Measurements from ENCODE around the gene CFL2. TPM values are rescaled to one million over a fixed set of nuclear protein-coding genes. Genes with fewer than 3 reads are reported as not detected.
A peak's percentile ranks its signal among the peaks of the same experiment; 100 is the strongest.

CFL2 gene
- total RNA-seq, 4 donors from 2014 or later = 30.4 to 108 (median 44.9) TPM

DNA sequence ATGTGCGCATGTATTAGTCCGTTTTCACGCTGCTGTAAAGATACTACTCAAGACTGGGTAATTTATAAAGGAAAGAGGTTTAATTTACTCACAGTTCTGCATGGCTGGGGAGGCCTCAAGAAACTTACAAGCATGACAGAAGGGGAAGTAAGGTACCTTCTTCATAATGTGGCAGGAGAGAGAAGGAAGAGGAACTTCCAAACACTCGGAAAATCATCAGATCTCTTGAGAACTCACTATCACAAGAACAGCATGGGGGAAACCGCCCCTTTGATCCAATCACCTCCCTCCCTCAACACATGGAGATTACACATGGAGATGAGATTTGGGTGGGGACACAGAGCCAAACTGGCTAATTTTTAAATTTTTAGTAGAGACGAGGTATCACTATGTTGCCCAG is 42.7 kb downstream of the CFL2 start:
- Histone ChIP-seq H3K27ac (no peak overlapping the region), H3K4me3 (no peak overlapping the region), H3K4me1 (no peaks in the 10 kb centered on the region), H3K9me3 (no peaks in the 10 kb centered on the region), H3K36me3 (no peaks in the 10 kb centered on the region), H3K27me3 (no peaks in the 10 kb centered on the region)
- in situ Hi-C loops (cut with MboI; ENCODE audit: low pct_ligation_motif_present in 1 of 4, low pct_unique_long_range_greater_than_20kb in 1 of 4, low sequenced_read_pairs in 3 of 4) (loop anchor here (5.0 to 25.0 kb wide), 3 partner anchors 51 to 766 kb away; no protein-coding TSS in a partner anchor), intact Hi-C loops (cut with DNase I; ENCODE audit: low total_unique reads) (loop anchor here (5.0 kb wide), 1 partner anchor 51 kb away; no protein-coding TSS in a partner anchor)
- 64 to 74% methylated on average over 5 to 6 of the region's 6 CpGs for WGBS, 2 donors (ENCODE audit: low coverage in 1 of 2)
- DNase-seq = no peak
- TF ChIP-seq POLR2A (IDR thresholded peaks at IDR 0.05) (no peak), EP300 (IDR thresholded peaks at IDR 0.05; ENCODE audit: low read depth) (no peak), POLR2AphosphoS5 (IDR thresholded peaks at IDR 0.05) (no peak)
- TF ChIP-seq, protein P1, sequence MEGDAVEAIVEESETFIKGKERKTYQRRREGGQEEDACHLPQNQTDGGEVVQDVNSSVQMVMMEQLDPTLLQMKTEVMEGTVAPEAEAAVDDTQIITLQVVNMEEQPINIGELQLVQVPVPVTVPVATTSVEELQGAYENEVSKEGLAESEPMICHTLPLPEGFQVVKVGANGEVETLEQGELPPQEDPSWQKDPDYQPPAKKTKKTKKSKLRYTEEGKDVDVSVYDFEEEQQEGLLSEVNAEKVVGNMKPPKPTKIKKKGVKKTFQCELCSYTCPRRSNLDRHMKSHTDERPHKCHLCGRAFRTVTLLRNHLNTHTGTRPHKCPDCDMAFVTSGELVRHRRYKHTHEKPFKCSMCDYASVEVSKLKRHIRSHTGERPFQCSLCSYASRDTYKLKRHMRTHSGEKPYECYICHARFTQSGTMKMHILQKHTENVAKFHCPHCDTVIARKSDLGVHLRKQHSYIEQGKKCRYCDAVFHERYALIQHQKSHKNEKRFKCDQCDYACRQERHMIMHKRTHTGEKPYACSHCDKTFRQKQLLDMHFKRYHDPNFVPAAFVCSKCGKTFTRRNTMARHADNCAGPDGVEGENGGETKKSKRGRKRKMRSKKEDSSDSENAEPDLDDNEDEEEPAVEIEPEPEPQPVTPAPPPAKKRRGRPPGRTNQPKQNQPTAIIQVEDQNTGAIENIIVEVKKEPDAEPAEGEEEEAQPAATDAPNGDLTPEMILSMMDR (IDR thresholded peaks at IDR 0.05) = no peak

DNA sequence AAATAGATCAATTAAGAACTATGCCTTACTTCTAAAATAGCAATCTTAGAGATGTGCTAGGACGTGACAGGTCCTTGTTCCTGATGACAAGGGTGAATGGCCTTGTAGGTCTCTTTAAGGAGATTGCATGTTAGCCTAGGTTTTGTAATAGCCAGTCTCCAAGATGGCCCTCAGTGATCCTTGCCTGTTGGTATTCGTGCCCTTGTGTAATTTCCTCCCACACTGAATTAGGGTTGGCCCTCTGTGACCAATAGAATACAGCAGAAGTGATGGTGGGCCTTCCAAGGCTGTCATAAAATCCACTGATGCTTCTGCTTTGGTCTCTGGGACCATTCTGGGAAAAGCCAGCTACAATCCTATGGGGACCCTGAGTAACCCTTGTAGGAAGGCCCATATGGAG is 46.3 kb downstream of the CFL2 start:
- no peak for TF ChIP-seq POLR2AphosphoS5 (IDR thresholded peaks at IDR 0.05)
- TF ChIP-seq, protein P1 (IDR thresholded peaks at IDR 0.05) = no peak
- TF ChIP-seq POLR2A (IDR thresholded peaks at IDR 0.05) = no peak
- no peak for TF ChIP-seq EP300 (IDR thresholded peaks at IDR 0.05; ENCODE audit: low read depth)
- in situ Hi-C loops (cut with MboI; ENCODE audit: low pct_ligation_motif_present in 1 of 4, low pct_unique_long_range_greater_than_20kb in 1 of 4, low sequenced_read_pairs in 3 of 4) (loop anchor here in 1 of 4 donors (25.0 kb wide), 1 partner anchor 769 kb away; no protein-coding TSS in a partner anchor), intact Hi-C loops (cut with DNase I; ENCODE audit: low total_unique reads) (no loop called here)

DNA sequence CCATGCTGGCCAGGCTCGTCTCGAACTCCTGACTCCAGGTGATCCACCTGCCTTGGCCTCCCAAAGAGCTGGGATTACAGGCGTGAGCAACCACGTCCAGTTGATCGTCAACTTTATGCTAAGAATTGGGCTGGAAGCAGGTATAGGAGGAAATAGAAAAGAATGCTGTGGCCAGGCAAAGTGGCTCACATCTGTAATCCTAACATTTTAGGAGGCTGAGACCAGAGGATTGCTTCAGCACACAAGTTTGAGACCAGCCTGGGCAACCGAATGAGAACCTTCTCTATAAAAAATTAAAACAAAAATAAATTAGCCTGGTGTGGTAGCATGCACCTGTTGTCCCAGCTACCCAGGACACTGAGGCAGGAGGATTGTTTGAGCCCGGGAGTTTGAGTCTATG is 47.4 kb downstream of the CFL2 start:
- in situ Hi-C loops (cut with MboI; ENCODE audit: low pct_ligation_motif_present in 1 of 4, low pct_unique_long_range_greater_than_20kb in 1 of 4, low sequenced_read_pairs in 3 of 4) (loop anchor here in 1 of 4 donors (25.0 kb wide), 1 partner anchor 770 kb away; no protein-coding TSS in a partner anchor), intact Hi-C loops (cut with DNase I; ENCODE audit: low total_unique reads) (loop anchor here (2.0 kb wide), 1 partner anchor 32 kb away; no protein-coding TSS in a partner anchor)
- Histone ChIP-seq H3K27ac (peak overlapping the region in 1 of 4 donors; percentile 31), H3K36me3 (no peaks in the 10 kb centered on the region), H3K4me1 (no peaks in the 10 kb centered on the region), H3K9me3 (no peaks in the 10 kb centered on the region), H3K4me3 (no peak overlapping the region), H3K27me3 (no peaks in the 10 kb centered on the region)
- WGBS, 2 donors (ENCODE audit: low coverage in 1 of 2) = 86 to 94% methylated on average over 7 of the region's 7 CpGs
- DNase-seq = no peak
- TF ChIP-seq, protein P1 (IDR thresholded peaks at IDR 0.05) = no peak
- TF ChIP-seq POLR2A (IDR thresholded peaks at IDR 0.05) = no peak
- TF ChIP-seq EP300 (IDR thresholded peaks at IDR 0.05; ENCODE audit: low read depth) = no peak
- no peak for TF ChIP-seq POLR2AphosphoS5 (IDR thresholded peaks at IDR 0.05)

More for the DNA sequence above, 46.3 kb downstream of the CFL2 start:
- Histone ChIP-seq H3K27me3 (no peaks in the 10 kb centered on the region), H3K9me3 (no peaks in the 10 kb centered on the region), H3K4me3 (no peak overlapping the region), H3K4me1 (no peaks in the 10 kb centered on the region), H3K36me3 (no peaks in the 10 kb centered on the region), H3K27ac (no peak overlapping the region)
- no peak for DNase-seq
- WGBS, 2 donors (ENCODE audit: low coverage in 1 of 2) = 76 to 80% methylated on average over 1 to 2 of the region's 2 CpGs

DNA sequence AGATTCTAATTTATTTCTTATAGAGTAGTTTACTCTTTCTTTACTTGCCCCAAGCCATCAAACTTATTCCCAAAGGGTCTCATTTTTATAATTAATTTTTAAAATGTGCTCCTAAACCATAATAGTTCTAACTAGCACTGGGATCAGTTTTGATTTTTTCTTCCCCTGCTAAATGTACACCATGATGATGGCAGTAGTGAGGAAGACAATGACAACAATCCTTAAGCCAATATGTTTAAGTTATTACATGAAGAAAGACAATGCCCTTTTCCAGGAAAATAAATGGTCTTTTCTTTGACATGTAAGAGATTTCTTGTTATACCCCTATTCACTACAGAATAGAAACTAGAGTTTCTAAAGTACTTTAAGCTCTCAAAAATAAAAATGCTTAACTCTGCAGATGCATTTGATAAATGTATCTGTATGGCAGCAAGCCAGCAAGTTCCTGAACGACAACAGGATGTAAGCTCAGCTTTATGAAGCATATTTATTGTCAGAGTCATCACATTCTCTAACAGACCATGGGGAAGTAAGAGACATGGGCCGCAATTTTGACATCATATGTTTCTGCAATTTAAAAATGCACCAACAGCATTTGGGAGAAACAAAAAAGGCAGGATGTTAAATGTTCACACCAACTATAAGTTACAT is 48.5 kb downstream of the CFL2 start:
- Histone ChIP-seq H3K4me1 (no peaks in the 10 kb centered on the region), H3K9me3 (no peaks in the 10 kb centered on the region), H3K27me3 (no peaks in the 10 kb centered on the region), H3K27ac (peak overlapping the region; percentile 20 to 37 (median 30)), H3K36me3 (no peaks in the 10 kb centered on the region), H3K4me3 (no peak overlapping the region)
- TF ChIP-seq POLR2AphosphoS5 (IDR thresholded peaks at IDR 0.05) (no peak), POLR2A (IDR thresholded peaks at IDR 0.05) (no peak), EP300 (IDR thresholded peaks at IDR 0.05; ENCODE audit: low read depth) (no peak)
- TF ChIP-seq, protein P1 (IDR thresholded peaks at IDR 0.05) = no peak
- WGBS, 2 donors (ENCODE audit: low coverage in 1 of 2) = 25 to 31% methylated on average over 2 of the region's 2 CpGs
- intact Hi-C loops (cut with DNase I; ENCODE audit: low total_unique reads) = loop anchor here (2.0 kb wide), 1 partner anchor 33 kb away; no protein-coding TSS in a partner anchor
- in situ Hi-C loops (cut with MboI; ENCODE audit: low pct_ligation_motif_present in 1 of 4, low pct_unique_long_range_greater_than_20kb in 1 of 4, low sequenced_read_pairs in 3 of 4) = loop anchor here in 1 of 4 donors (25.0 kb wide), 1 partner anchor 771 kb away; no protein-coding TSS in a partner anchor
- peak; percentile 17 for DNase-seq
